IMR-90 (cell line): ENCODE data around the gene GNAO1. TPM values are rescaled to one million over a fixed set of nuclear protein-coding genes. Genes with fewer than 3 reads are reported as not detected.

Source experiments
- ATAC-seq: fragments of 200-7000 bp; cut with Tn5 transposase; 2 replicates; pipeline ENCODE4 v1.9.1; 2020; ENCODE audit warnings: low read depth, mild to moderate bottlenecking, moderate library complexity
- BruUV-seq: library from RNA; stranded (reverse); fragments of 400-500 nt; replicated peaks from 2 replicates; lab custom pipeline; 2021; lab: Mats Ljungman, UMichigan
- CTCF ChIA-PET: fragments of 300-600 bp; formaldehyde crosslinking; extraction: SDS; loops from one replicate; lab custom pipeline; 2021; ENCODE audit warnings: antibody characterized with exemption; lab: Yijun Ruan, JAX
- POLR2A ChIA-PET: fragments of 300-600 bp; sonication (Branson Sonifier 250); formaldehyde crosslinking; loops from one replicate; lab custom pipeline; 2022; ENCODE audit warnings: antibody characterized with exemption; ENCODE audit not compliant: unreplicated experiment; lab: Charles Lee
- DNase-seq: peaks from one replicate; pipeline ENCODE4 v3.0.0; 2013
- H2AFZ ChIP-seq: replicated peaks from 2 replicates; pipeline ENCODE3; 2013; ENCODE audit warnings: low read length, mild to moderate bottlenecking; ENCODE audit not compliant: poor library complexity
- H2AK5ac ChIP-seq: 2 replicates; pipeline ENCODE4 v1.6.1; 2013; ENCODE audit warnings: low read depth, low read length, inconsistent platforms
- H2AK9ac ChIP-seq: replicated peaks from 2 replicates; pipeline ENCODE3; 2013; ENCODE audit warnings: mild to moderate bottlenecking, low read depth, low read length, moderate library complexity; ENCODE audit not compliant: poor library complexity
- H2BK120ac ChIP-seq: 2 replicates; pipeline ENCODE4 v1.6.1; 2013; ENCODE audit warnings: low read depth, low read length, inconsistent platforms
- H2BK15ac ChIP-seq: 3 replicates; pipeline ENCODE4 v1.6.1; 2013; ENCODE audit warnings: low read depth, low read length, inconsistent platforms
- H2BK20ac ChIP-seq: 2 replicates; pipeline ENCODE4 v1.6.1; 2013; ENCODE audit warnings: low read depth, mild to moderate bottlenecking, inconsistent platforms, low read length, moderate library complexity
- H2BK5ac ChIP-seq: 2 replicates; pipeline ENCODE4 v1.6.1; 2013; ENCODE audit warnings: mild to moderate bottlenecking, low read depth, low read length, inconsistent platforms; ENCODE audit not compliant: poor library complexity, severe bottlenecking
- H3K14ac ChIP-seq: replicated peaks from 2 replicates; pipeline ENCODE4 v1.6.1; 2013; ENCODE audit warnings: low read depth, low read length, inconsistent platforms
- H3K18ac ChIP-seq: 2 replicates; pipeline ENCODE4 v1.6.1; 2013; ENCODE audit warnings: low read depth, low read length, control low read depth
- H3K23ac ChIP-seq: 2 replicates; pipeline ENCODE4 v1.6.1; 2013; ENCODE audit warnings: low read depth, low read length, inconsistent platforms
- H3K27ac ChIP-seq: 2 replicates; pipeline ENCODE4 v1.5.1; 2013; ENCODE audit warnings: mild to moderate bottlenecking, control low read depth, low read length; ENCODE audit not compliant: insufficient read depth
- H3K27me3 ChIP-seq: 2 replicates; pipeline ENCODE4 v1.6.1; 2013; ENCODE audit warnings: low read length; ENCODE audit not compliant: control insufficient read depth, insufficient read depth
- H3K36me3 ChIP-seq: 2 replicates; pipeline ENCODE4 v1.6.1; 2013; ENCODE audit warnings: low read length, mixed read lengths; ENCODE audit not compliant: control insufficient read depth, insufficient read depth
- H3K4ac ChIP-seq: 2 replicates; pipeline ENCODE4 v1.6.1; 2013; ENCODE audit warnings: low read depth, low read length, inconsistent platforms
- H3K4me1 ChIP-seq: 2 replicates; pipeline ENCODE4 v1.6.1; 2013; ENCODE audit warnings: low read length, mixed read lengths; ENCODE audit not compliant: control insufficient read depth, insufficient read depth
- H3K4me2 ChIP-seq: 2 replicates; pipeline ENCODE4 v1.6.1; 2013; ENCODE audit warnings: low read depth, mild to moderate bottlenecking, control low read depth, low read length, moderate library complexity
- H3K4me3 ChIP-seq: 2 replicates; pipeline ENCODE4 v1.5.1; 2013; ENCODE audit warnings: low read depth, mild to moderate bottlenecking, control low read depth, low read length, moderate library complexity; ENCODE audit not compliant: insufficient read depth
- H3K56ac ChIP-seq: 2 replicates; pipeline ENCODE4 v1.6.1; 2013; ENCODE audit warnings: low read length, inconsistent platforms; ENCODE audit not compliant: insufficient read depth; ENCODE audit errors: extremely low read depth
- H3K79me1 ChIP-seq, 2 experiments: 2 replicates each; pipeline ENCODE4 v1.6.1; 2013; ENCODE audit warnings: low read length in 2 of 2, inconsistent platforms in 1 of 2, low read depth in 1 of 2
- H3K9ac ChIP-seq: 2 replicates; pipeline ENCODE4 v1.6.1; 2013; ENCODE audit warnings: low read depth, low read length, control low read depth
- H3K9me1 ChIP-seq: 2 replicates; pipeline ENCODE4 v1.6.1; 2013; ENCODE audit warnings: low read length, inconsistent platforms; ENCODE audit not compliant: insufficient read depth
- H3K9me3 ChIP-seq: 2 replicates; pipeline ENCODE4 v1.6.1; 2013; ENCODE audit warnings: low read length; ENCODE audit not compliant: control insufficient read depth, insufficient read depth
- H4K20me1 ChIP-seq: 2 replicates; pipeline ENCODE4 v1.6.1; 2013; ENCODE audit warnings: low read length, inconsistent platforms; ENCODE audit not compliant: insufficient read depth
- H4K5ac ChIP-seq: 2 replicates; pipeline ENCODE4 v1.6.1; 2013; ENCODE audit warnings: mild to moderate bottlenecking, low read depth, low read length, control low read depth
- H4K8ac ChIP-seq, 2 experiments: 2 replicates each; pipeline ENCODE4 v1.6.1; 2013; ENCODE audit warnings: low read depth in 2 of 2, low read length in 2 of 2, control low read depth in 1 of 2, inconsistent platforms in 1 of 2
- H4K91ac ChIP-seq: 2 replicates; pipeline ENCODE4 v1.6.1; 2013; ENCODE audit warnings: low read depth, low read length, inconsistent platforms; ENCODE audit not compliant: insufficient read depth
- BHLHE40 ChIP-seq: fragments of 150-350 bp; IDR thresholded peaks from 2 replicates; pipeline ENCODE4 v1.6.1; 2016; ENCODE audit warnings: mild to moderate bottlenecking, low read depth, low read length
- CEBPB ChIP-seq: IDR thresholded peaks from 2 replicates; pipeline ENCODE4 v1.6.1; 2012; ENCODE audit warnings: low read depth, low read length, improper control_type of control experiment
- CHD1 ChIP-seq: IDR thresholded peaks from 2 replicates; pipeline ENCODE4 v1.6.1; 2012; ENCODE audit warnings: low read depth, low read length, improper control_type of control experiment
- FOS ChIP-seq: fragments of 150-350 bp; IDR thresholded peaks from 2 replicates; pipeline ENCODE4 v1.6.1; 2016; ENCODE audit warnings: low read depth, low read length
- MAZ ChIP-seq: IDR thresholded peaks from 2 replicates; pipeline ENCODE4 v1.6.1; 2012; ENCODE audit warnings: low read depth, mild to moderate bottlenecking, low read length, improper control_type of control experiment, moderate library complexity, borderline replicate concordance
- MXI1 ChIP-seq: IDR thresholded peaks from 2 replicates; pipeline ENCODE4 v1.6.1; 2012; ENCODE audit warnings: low read depth, mild to moderate bottlenecking, low read length, moderate library complexity, borderline replicate concordance
- NFE2L2 ChIP-seq: fragments of 150-350 bp; IDR thresholded peaks from 2 replicates; pipeline ENCODE4 v1.6.1; 2016; ENCODE audit warnings: low read depth, mild to moderate bottlenecking, low read length
- POLR2A ChIP-seq: IDR thresholded peaks from 2 replicates; pipeline ENCODE4 v1.6.1; 2012; ENCODE audit warnings: mild to moderate bottlenecking, low read depth, low read length
- RAD21 ChIP-seq: IDR thresholded peaks from 2 replicates; pipeline ENCODE4 v1.6.1; 2012; ENCODE audit warnings: low read length, improper control_type of control experiment
- RCOR1 ChIP-seq: IDR thresholded peaks from 2 replicates; pipeline ENCODE4 v1.6.1; 2012; ENCODE audit warnings: mild to moderate bottlenecking, low read length, improper control_type of control experiment; ENCODE audit not compliant: insufficient replicate concordance
- SMC3 ChIP-seq: fragments of 150-350 bp; IDR thresholded peaks from 2 replicates; pipeline ENCODE4 v1.6.1; 2016; ENCODE audit warnings: low read depth, mild to moderate bottlenecking, antibody characterized with exemption, low read length, moderate library complexity
- WGBS, 2 experiments: methylation state at CpG; one replicate each; pipeline versions ENCODE4 v1.1.5 to v1.1.7; 2013; ENCODE audit warnings: missing lambda C conversion rate in 2 of 2; ENCODE audit not compliant: insufficient read length in 1 of 2; ENCODE audit errors: extremely low coverage in 2 of 2; 5-methylcytosine and 5-hydroxymethylcytosine counted together
- dilution Hi-C: fragments of 300-500 bp; cut with HindIII; formaldehyde crosslinking; loops from one replicate; pipeline ENCODE4 v1.14.3; 2018; ENCODE audit warnings: low sequenced_read_pairs; ENCODE audit not compliant: unreplicated experiment
- in situ Hi-C: fragments of 300-500 bp; cut with MboI; formaldehyde crosslinking; loops from 3 replicates; pipeline ENCODE4 v1.14.3; 2019; ENCODE audit warnings: low sequenced_read_pairs, inconsistent platforms, mixed read lengths
- intact Hi-C: fragments of 100-400 bp; cut with micrococcal nuclease; formaldehyde crosslinking; loops from 2 replicates; pipeline ENCODE4 v1.10.0; 2022
- polyA plus RNA-seq, 3 experiments: library from polyadenylated mRNA; depleted of rRNA; stranded (reverse); fragments of >200 nt; gene quantifications; 2 replicates each; pipeline ENCODE4 v1.2.3, GENCODE V29; 2012; ENCODE audit warnings: low replicate concordance in 1 of 3
- total RNA-seq: library from RNA; depleted of rRNA; stranded (reverse); fragments of >200 nt; gene quantifications from 2 replicates; pipeline ENCODE4 v1.2.3, GENCODE V29; 2012
- TF ChIP-seq, protein P1 (sequence below): fragments of 150-350 bp; IDR thresholded peaks from 2 replicates; pipeline ENCODE4 v1.6.1; 2016; ENCODE audit warnings: low read depth, mild to moderate bottlenecking, low read length, moderate library complexity, borderline replicate concordance
- TF ChIP-seq, protein P2 (sequence below): conservative IDR thresholded peaks from 2 replicates; pipeline ENCODE4 v1.5.1; 2012; ENCODE audit warnings: mild to moderate bottlenecking, low read depth, low read length, improper control_type of control experiment
- TF ChIP-seq, protein P3 (sequence below): fragments of 150-350 bp; IDR thresholded peaks from 2 replicates; pipeline ENCODE4 v1.6.1; 2017; ENCODE audit warnings: mild to moderate bottlenecking, antibody characterized with exemption, low read length, low read depth

GNAO1 gene
- total and polyA plus RNA-seq, 2 of the 4 experiments (the other 2 are of a cell fraction) = under 0.01 to 0.07 TPM

DNA sequence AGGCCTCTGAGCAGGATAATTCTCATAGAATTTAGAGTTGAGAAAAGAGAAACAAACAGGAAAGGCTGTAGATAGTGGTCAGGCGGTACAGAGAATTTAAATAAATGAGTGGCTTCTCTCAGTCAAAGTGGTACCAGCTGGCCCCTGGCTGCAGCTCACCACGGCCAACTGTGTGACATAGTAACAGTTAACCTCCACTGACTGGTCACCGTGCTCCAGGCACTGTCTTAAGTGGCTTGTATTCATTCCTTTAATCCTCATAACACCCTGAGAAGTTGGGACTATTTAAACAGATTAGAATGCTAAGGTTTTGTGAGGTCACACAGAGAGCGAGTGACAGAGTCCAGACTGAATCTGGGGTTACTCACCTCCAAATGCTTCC, 108.9 kb downstream of the GNAO1 start:
- H3K4me2 ChIP-seq = no peak overlapping the region
- H2BK5ac ChIP-seq = no peak overlapping the region
- H4K91ac ChIP-seq = no peak overlapping the region
- H3K56ac ChIP-seq = no peak overlapping the region
- H3K18ac ChIP-seq = no peak overlapping the region
- no peak overlapping the region for H2BK120ac ChIP-seq
- no TSS peak for BruUV-seq
- ChIA-PET CTCF (interaction anchor here (0.9 to 1.7 kb wide), 3 partner anchors 17 to 57 kb away, joined by 3 to 7 read pairs (median 4); no protein-coding TSS in a partner anchor), POLR2A (no interaction called here)
- H3K4ac ChIP-seq = no peak overlapping the region; the same call in 1 of the 2 replicates
- H3K9me1 ChIP-seq = peaks cover 6% of the 10 kb centered on the region
- H4K20me1 ChIP-seq = no peaks in the 10 kb centered on the region
- WGBS, 2 experiments = 60% methylated on average over 1 of the region's 4 CpGs; no CpG with 5 or more reads in 1 of the 2 experiments
- no peaks in the 10 kb centered on the region for H3K9me3 ChIP-seq
- in situ Hi-C loops = loop anchor here (25.0 kb wide), 2 partner anchors 588 to 838 kb away; no protein-coding TSS in a partner anchor
- H2AK5ac ChIP-seq = no peak overlapping the region
- H3K27me3 ChIP-seq = peaks cover 16% of the 10 kb centered on the region; the same call in 1 of the 2 replicates
- no peak overlapping the region for H3K4me3 ChIP-seq
- H3K4me1 ChIP-seq = peaks cover 9% of the 10 kb centered on the region
- H3K23ac ChIP-seq = no peak overlapping the region
- H3K14ac ChIP-seq = no peak overlapping the region
- intact Hi-C loops = loop anchor here (5.0 kb wide), 1 partner anchor 108 kb away; the partner anchor contains the start of gene GNAO1
- no peak overlapping the region for H3K9ac ChIP-seq
- no peaks in the 10 kb centered on the region for H3K79me1 ChIP-seq
- H3K27ac ChIP-seq = no peak overlapping the region
- TF ChIP-seq RCOR1 (no peak), CEBPB (no peak), NFE2L2 (no peak), CHD1 (no peak), BHLHE40 (no peak), MAZ (no peak), MXI1 (no peak), RAD21 (no peak), SMC3 (no peak), FOS (no peak), POLR2A (no peak)
- TF ChIP-seq, protein P1, sequence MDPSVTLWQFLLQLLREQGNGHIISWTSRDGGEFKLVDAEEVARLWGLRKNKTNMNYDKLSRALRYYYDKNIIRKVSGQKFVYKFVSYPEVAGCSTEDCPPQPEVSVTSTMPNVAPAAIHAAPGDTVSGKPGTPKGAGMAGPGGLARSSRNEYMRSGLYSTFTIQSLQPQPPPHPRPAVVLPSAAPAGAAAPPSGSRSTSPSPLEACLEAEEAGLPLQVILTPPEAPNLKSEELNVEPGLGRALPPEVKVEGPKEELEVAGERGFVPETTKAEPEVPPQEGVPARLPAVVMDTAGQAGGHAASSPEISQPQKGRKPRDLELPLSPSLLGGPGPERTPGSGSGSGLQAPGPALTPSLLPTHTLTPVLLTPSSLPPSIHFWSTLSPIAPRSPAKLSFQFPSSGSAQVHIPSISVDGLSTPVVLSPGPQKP = no peak
- TF ChIP-seq, protein P2, sequence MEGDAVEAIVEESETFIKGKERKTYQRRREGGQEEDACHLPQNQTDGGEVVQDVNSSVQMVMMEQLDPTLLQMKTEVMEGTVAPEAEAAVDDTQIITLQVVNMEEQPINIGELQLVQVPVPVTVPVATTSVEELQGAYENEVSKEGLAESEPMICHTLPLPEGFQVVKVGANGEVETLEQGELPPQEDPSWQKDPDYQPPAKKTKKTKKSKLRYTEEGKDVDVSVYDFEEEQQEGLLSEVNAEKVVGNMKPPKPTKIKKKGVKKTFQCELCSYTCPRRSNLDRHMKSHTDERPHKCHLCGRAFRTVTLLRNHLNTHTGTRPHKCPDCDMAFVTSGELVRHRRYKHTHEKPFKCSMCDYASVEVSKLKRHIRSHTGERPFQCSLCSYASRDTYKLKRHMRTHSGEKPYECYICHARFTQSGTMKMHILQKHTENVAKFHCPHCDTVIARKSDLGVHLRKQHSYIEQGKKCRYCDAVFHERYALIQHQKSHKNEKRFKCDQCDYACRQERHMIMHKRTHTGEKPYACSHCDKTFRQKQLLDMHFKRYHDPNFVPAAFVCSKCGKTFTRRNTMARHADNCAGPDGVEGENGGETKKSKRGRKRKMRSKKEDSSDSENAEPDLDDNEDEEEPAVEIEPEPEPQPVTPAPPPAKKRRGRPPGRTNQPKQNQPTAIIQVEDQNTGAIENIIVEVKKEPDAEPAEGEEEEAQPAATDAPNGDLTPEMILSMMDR = no peak
- TF ChIP-seq, protein P3, sequence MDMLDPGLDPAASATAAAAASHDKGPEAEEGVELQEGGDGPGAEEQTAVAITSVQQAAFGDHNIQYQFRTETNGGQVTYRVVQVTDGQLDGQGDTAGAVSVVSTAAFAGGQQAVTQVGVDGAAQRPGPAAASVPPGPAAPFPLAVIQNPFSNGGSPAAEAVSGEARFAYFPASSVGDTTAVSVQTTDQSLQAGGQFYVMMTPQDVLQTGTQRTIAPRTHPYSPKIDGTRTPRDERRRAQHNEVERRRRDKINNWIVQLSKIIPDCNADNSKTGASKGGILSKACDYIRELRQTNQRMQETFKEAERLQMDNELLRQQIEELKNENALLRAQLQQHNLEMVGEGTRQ = no peak
- no peak overlapping the region; the same call in 2 of the 3 replicates for H2BK15ac ChIP-seq
- no peak overlapping the region for H4K5ac ChIP-seq
- no peak overlapping the region for H2AK9ac ChIP-seq
- dilution Hi-C loops = no loop called here
- no peaks in the 10 kb centered on the region for H3K36me3 ChIP-seq
- no peak overlapping the region for H2BK20ac ChIP-seq
- ATAC-seq (no peak), DNase-seq (no peak)
- no peak overlapping the region for H2AFZ ChIP-seq
- H4K8ac ChIP-seq = no peak overlapping the region
